Measurements from ENCODE around the gene ATF4. TPM values are rescaled to one million over a fixed set of nuclear protein-coding genes. Genes with fewer than 3 reads are reported as not detected.

The ATF4 gene
- polyA plus RNA-seq, 12 donors: 294 to 376 (median 332) TPM; not detected in 1

- DNase-seq: no peak
Measured at GRCh38 chr22:39553429-39553828, 33.1 kb downstream of the ATF4 start.

- no peak for DNase-seq
Measured at GRCh38 chr22:39554151-39554550, 33.8 kb downstream of the ATF4 start.

GRCh38 chr22:39556970-39557841 is 36.8 kb downstream of the ATF4 start:
- DNase-seq: no peak

- no peak for DNase-seq
Measured at GRCh38 chr22:39558254-39558727, 37.9 kb downstream of the ATF4 start.

GRCh38 chr22:39558950-39559349 is 38.6 kb downstream of the ATF4 start:
- no peak for DNase-seq

- no peak for DNase-seq
Measured at GRCh38 chr22:39559456-39560105, 39.2 kb downstream of the ATF4 start.

- no peak for DNase-seq
Measured at GRCh38 chr22:39560127-39560526, 39.8 kb downstream of the ATF4 start.

- DNase-seq: no peak
Measured at GRCh38 chr22:39562839-39563489, 42.6 kb downstream of the ATF4 start.

- DNase-seq: no peak
Measured at GRCh38 chr22:39563571-39564428, 43.4 kb downstream of the ATF4 start.

GRCh38 chr22:39565414-39565944 is 45.1 kb downstream of the ATF4 start:
- DNase-seq: no peak

- DNase-seq: no peak
Measured at GRCh38 chr22:39567135-39567946, 47.0 kb downstream of the ATF4 start.

- DNase-seq: no peak
Measured at GRCh38 chr22:39568278-39568981, 48.1 kb downstream of the ATF4 start.

- DNase-seq: no peak
Measured at GRCh38 chr22:39569066-39569465, 48.7 kb downstream of the ATF4 start.

GRCh38 chr22:39570226-39570625 is 49.9 kb downstream of the ATF4 start:
- DNase-seq: no peak

GRCh38 chr22:39570665-39571064 is 50.3 kb downstream of the ATF4 start, which contains the start of gene CACNA1I:
TSS of gene CACNA1I (plus strand) at chr22:39570753. CDS start at chr22:39570753, 0 bp downstream.
- no peak for DNase-seq

GRCh38 chr22:39571538-39571937 is 51.2 kb downstream of the ATF4 start:
- no peak for DNase-seq
